Stimulated activated CD8-positive, alpha-beta memory T cell treated with anti-CD3 and anti-CD28 coated beads, Interleukin-2, amount 100 ng/mL, for 1 hour (primary cell): ENCODE measurements around the gene AGFG1.
"Not testable (repeated sequence)": the region's sequence is repeated elsewhere in the genome, so short reads cannot be mapped to it uniquely, and the experiment has no call there.

Experiments used
- DNase-seq, 2 donors: peaks; one replicate each; pipeline ENCODE4 v3.0.0-alpha.2; 2020; ENCODE audit warnings: low read depth in 2 of 2

Gene AGFG1

GRCh38 chr2:227497158-227497557 lies 25.2 kb downstream of the AGFG1 start:
- no peak for DNase-seq

GRCh38 chr2:227499627-227500300 lies 27.8 kb downstream of the AGFG1 start:
- no peak for DNase-seq

- DNase-seq, result no peak
Observed at GRCh38 chr2:227500301-227500630, 28.3 kb downstream of the AGFG1 start.

GRCh38 chr2:227503433-227504406 lies 31.8 kb downstream of the AGFG1 start:
- no peak for DNase-seq

GRCh38 chr2:227504700-227505099 lies 32.7 kb downstream of the AGFG1 start:
- DNase-seq, result no peak

GRCh38 chr2:227506456-227506855 lies 34.5 kb downstream of the AGFG1 start:
- DNase-seq, result no peak

- DNase-seq, result no peak
Observed at GRCh38 chr2:227507963-227508362, 36.0 kb downstream of the AGFG1 start.

- DNase-seq, result no peak
Observed at GRCh38 chr2:227509076-227509475, 37.1 kb downstream of the AGFG1 start.

GRCh38 chr2:227509824-227510619 lies 38.1 kb downstream of the AGFG1 start:
- DNase-seq, result no peak

GRCh38 chr2:227510620-227510958 lies 38.6 kb downstream of the AGFG1 start:
- no peak for DNase-seq

GRCh38 chr2:227511239-227511930 lies 39.4 kb downstream of the AGFG1 start:
- no peak for DNase-seq

GRCh38 chr2:227511955-227512354 lies 40.0 kb downstream of the AGFG1 start:
- DNase-seq, result no peak

GRCh38 chr2:227513113-227513512 lies 41.2 kb downstream of the AGFG1 start:
- DNase-seq, result no peak

GRCh38 chr2:227515742-227516141 lies 43.8 kb downstream of the AGFG1 start:
- DNase-seq, result no peak

- no peak for DNase-seq
Observed at GRCh38 chr2:227517724-227518123, 45.8 kb downstream of the AGFG1 start.

- not testable (repeated sequence) for DNase-seq
Observed at GRCh38 chr2:227518278-227518865, 46.4 kb downstream of the AGFG1 start.

- not testable (repeated sequence) for DNase-seq
Observed at GRCh38 chr2:227521178-227521577, 49.2 kb downstream of the AGFG1 start.

GRCh38 chr2:227524665-227525064 lies 52.7 kb downstream of the AGFG1 start:
- DNase-seq, result no peak

GRCh38 chr2:227527351-227527750 lies 55.4 kb downstream of the AGFG1 start:
- DNase-seq, result no peak

- no peak for DNase-seq
Observed at GRCh38 chr2:227528803-227529202, 56.8 kb downstream of the AGFG1 start.

GRCh38 chr2:227529871-227530270 lies 57.9 kb downstream of the AGFG1 start:
- no peak for DNase-seq
